ENCODE data around the gene MOB3A. TPM values are rescaled to one million over a fixed set of nuclear protein-coding genes. Genes with fewer than 3 reads are reported as not detected.

MOB3A gene
- total and polyA plus RNA-seq, 2 of the 13 experiments (the other 11 are each of a cell fraction or from before 2014, with no cell fraction given) = 3.5 to 17.8 TPM

DNA sequence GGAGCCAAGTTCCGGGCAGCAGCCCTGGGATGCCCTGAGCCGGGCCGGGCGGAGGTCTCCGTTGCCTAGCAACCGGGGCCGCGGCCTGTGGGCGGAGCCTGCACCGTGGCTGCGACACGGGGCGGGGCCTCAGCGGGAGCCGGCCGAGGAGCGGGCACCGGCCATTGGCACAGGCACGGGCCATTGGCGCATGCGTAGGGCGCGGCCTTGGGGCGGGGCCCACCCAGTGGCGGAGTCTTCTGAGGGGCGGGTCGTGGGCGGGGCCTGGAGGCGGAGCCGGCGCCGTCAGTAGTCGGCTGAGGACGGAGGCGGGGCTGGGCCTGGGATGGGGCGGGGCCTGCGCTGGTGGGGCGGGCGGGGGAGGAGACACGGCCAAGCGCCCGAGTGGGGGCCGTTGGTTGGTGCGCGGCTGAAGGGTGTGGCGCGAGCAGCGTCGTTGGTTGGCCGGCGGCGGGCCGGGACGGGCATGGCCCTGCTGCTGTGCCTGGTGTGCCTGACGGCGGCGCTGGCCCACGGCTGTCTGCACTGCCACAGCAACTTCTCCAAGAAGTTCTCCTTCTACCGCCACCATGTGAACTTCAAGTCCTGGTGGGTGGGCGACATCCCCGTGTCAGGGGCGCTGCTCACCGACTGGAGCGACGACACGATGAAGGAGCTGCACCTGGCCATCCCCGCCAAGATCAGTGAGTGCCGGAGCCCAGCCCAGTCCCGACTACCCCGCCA, 515 bp upstream of the MOB3A start, which contains the start of gene IZUMO4 (continued):
- TF ChIP-seq RARA (CRISPR knock-in tag; IDR thresholded peaks at IDR 0.05) = no peak
- TF ChIP-seq ISX (CRISPR knock-in tag; conservative IDR thresholded peaks at IDR 0.05) = no peak
- TF ChIP-seq HNRNPK (IDR thresholded peaks at IDR 0.05; ENCODE audit: low read depth, low read length, poor library complexity, severe bottlenecking) = peak; percentile 69
- no peak for TF ChIP-seq KLF12 (CRISPR knock-in tag; IDR thresholded peaks at IDR 0.05; ENCODE audit: borderline replicate concordance)
- no peak for TF ChIP-seq ZC3H13 (CRISPR knock-in tag; IDR thresholded peaks at IDR 0.05)
- no peak for TF ChIP-seq THAP11 (CRISPR knock-in tag; IDR thresholded peaks at IDR 0.05)
- TF ChIP-seq ZNF367 (CRISPR knock-in tag; IDR thresholded peaks at IDR 0.05; ENCODE audit: borderline replicate concordance) = no peak
- peak; percentile 63 for TF ChIP-seq RBFOX2 (IDR thresholded peaks at IDR 0.05; ENCODE audit: low read depth, low read length)
- TF ChIP-seq, protein P1, sequence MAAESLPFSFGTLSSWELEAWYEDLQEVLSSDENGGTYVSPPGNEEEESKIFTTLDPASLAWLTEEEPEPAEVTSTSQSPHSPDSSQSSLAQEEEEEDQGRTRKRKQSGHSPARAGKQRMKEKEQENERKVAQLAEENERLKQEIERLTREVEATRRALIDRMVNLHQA (CRISPR knock-in tag; IDR thresholded peaks at IDR 0.05) = no peak
- TF ChIP-seq MBD4 (IDR thresholded peaks at IDR 0.05; ENCODE audit: borderline replicate concordance, low read length) = no peak
- 0 out of 2 replicates have a peak, but pooled peaks have one; percentile 9 for TF ChIP-seq ZNF501 (CRISPR knock-in tag; IDR thresholded peaks at IDR 0.05)
- TF ChIP-seq SOX6 (IDR thresholded peaks at IDR 0.05) = no peak
- TF ChIP-seq SOX6 (CRISPR knock-in tag; IDR thresholded peaks at IDR 0.05) = no peak
- TF ChIP-seq, protein P2, sequence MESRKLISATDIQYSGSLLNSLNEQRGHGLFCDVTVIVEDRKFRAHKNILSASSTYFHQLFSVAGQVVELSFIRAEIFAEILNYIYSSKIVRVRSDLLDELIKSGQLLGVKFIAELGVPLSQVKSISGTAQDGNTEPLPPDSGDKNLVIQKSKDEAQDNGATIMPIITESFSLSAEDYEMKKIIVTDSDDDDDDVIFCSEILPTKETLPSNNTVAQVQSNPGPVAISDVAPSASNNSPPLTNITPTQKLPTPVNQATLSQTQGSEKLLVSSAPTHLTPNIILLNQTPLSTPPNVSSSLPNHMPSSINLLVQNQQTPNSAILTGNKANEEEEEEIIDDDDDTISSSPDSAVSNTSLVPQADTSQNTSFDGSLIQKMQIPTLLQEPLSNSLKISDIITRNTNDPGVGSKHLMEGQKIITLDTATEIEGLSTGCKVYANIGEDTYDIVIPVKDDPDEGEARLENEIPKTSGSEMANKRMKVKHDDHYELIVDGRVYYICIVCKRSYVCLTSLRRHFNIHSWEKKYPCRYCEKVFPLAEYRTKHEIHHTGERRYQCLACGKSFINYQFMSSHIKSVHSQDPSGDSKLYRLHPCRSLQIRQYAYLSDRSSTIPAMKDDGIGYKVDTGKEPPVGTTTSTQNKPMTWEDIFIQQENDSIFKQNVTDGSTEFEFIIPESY (CRISPR knock-in tag; IDR thresholded peaks at IDR 0.05) = no peak
- no peak; the same call in 1 of the 2 replicates for TF ChIP-seq HOXA3 (CRISPR knock-in tag; IDR thresholded peaks at IDR 0.05)
- TF ChIP-seq SNAI1 (CRISPR knock-in tag; IDR thresholded peaks at IDR 0.05; ENCODE audit: borderline replicate concordance) = no peak
- no peak for TF ChIP-seq SMAD9 (CRISPR knock-in tag; IDR thresholded peaks at IDR 0.05)
- no peak for TF ChIP-seq ZNF3 (CRISPR knock-in tag; IDR thresholded peaks at IDR 0.05)
- no peak for TF ChIP-seq JDP2 (CRISPR knock-in tag; IDR thresholded peaks at IDR 0.05; ENCODE audit: borderline replicate concordance)
- peak; percentile 66; the same call in 1 of the 2 replicates for TF ChIP-seq SP4 (CRISPR knock-in tag; IDR thresholded peaks at IDR 0.05)
- no peak; the same call in 1 of the 2 replicates for TF ChIP-seq HNRNPL (IDR thresholded peaks at IDR 0.05; ENCODE audit: low read depth, low read length)
- no peak for TF ChIP-seq BRD4 (CRISPR knock-in tag; IDR thresholded peaks at IDR 0.05)
- TF ChIP-seq ZNF891 (CRISPR knock-in tag; IDR thresholded peaks at IDR 0.05) = no peak

Data from HepG2 (cell line).